IgD-negative memory B cell (primary cell): ENCODE results near the gene KRTAP9-6. TPM values are rescaled to one million over a fixed set of nuclear protein-coding genes. Genes with fewer than 3 reads are reported as not detected.
"Not testable (repeated sequence)": the region's sequence is repeated elsewhere in the genome, so short reads cannot be mapped to it uniquely, and the experiment has no call there.

Experiments used
- H3K27ac Mint-ChIP-seq, 3 donors: one replicate each; pipeline ENCODE4 v1.8.0; 2020 to 2022; ENCODE audit warnings: mild to moderate bottlenecking in 3 of 3, mixed read lengths in 3 of 3, moderate library complexity in 1 of 3
- H3K27me3 Mint-ChIP-seq: one replicate; pipeline ENCODE4 v1.8.0; 2021; ENCODE audit warnings: mixed read lengths
- H3K36me3 Mint-ChIP-seq: one replicate; pipeline ENCODE4 v1.8.0; 2020; ENCODE audit warnings: mild to moderate bottlenecking, mixed read lengths
- H3K4me1 Mint-ChIP-seq, 3 donors: one replicate each; pipeline ENCODE4 v1.8.0; 2020 to 2022; ENCODE audit warnings: mixed read lengths in 3 of 3, mild to moderate bottlenecking in 1 of 3
- H3K4me3 Mint-ChIP-seq, 4 donors: one replicate each; pipeline ENCODE4 v1.8.0; 2020 to 2022; ENCODE audit warnings: mild to moderate bottlenecking in 4 of 4, mixed read lengths in 4 of 4, moderate library complexity in 3 of 4
- H3K9me3 Mint-ChIP-seq, 3 donors: one replicate each; pipeline ENCODE4 v1.8.0; 2020 to 2021; ENCODE audit warnings: mixed read lengths in 3 of 3, mild to moderate bottlenecking in 1 of 3
- polyA plus RNA-seq: library from polyadenylated mRNA; unstranded; fragments of 300-500 nt; fragmentation: Illumina TruSeq; gene quantifications from one replicate; pipeline ENCODE4 v1.2.3, GENCODE V29; 2021

The KRTAP9-6 gene
- polyA plus RNA-seq, result not detected

DNA sequence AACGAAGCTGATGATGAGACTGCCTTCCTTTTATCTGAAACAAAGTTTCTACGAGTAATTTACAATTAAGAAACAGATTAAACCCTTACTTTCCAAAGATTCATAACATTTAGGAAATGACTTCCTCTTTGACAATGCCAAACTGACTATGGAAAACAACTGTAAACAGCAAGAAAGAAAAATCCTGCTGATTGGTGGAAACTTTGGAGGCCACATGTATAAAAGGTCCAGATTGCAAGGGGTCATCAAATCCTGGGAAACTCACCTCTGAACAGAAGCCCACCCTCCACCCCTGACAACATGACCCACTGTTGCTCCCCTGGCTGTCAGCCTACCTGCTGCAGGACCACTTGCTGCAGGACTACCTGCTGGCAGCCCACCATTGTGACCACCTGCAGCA lies at the start of gene KRTAP9-6:
Gene KRTAP9-6 (plus strand): TSS at position 301 of the 400 bp plus-strand sequence. CDS start 0 bp downstream, at position 301.
- Mint-ChIP-seq H3K36me3 (no peaks in the 10 kb centered on the region), H3K4me1 (no peaks in the 10 kb centered on the region), H3K27me3 (peaks cover 15% of the 10 kb centered on the region), H3K4me3 (no peak within 1 kb of the TSS), H3K9me3 (peaks cover 0 to 1% (median 0%) of the 10 kb centered on the region in 3 donors), H3K27ac (no peak within 1 kb of the TSS)

DNA sequence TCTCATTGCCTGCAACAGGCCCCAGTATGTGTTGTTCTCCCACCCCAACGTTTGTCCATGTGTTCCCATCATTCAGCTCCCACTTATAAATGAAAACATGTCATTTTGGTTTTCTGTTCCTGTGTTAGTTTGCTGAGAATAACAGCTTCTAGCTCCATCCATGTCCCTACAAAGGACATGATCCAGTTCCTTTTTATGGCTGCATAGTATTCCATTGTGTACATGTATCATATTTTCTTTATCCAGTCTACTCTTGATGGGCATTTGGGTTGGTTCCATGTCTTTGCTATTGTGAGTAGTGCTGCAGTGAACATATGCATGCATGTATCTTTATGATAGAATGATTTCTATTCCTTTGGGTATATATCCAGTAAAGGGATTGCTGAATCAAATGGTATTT lies 49.5 kb upstream of the KRTAP9-6 start:
- no peak overlapping the region for H3K4me3 Mint-ChIP-seq
- H3K27me3 Mint-ChIP-seq, result peaks cover 20% of the 10 kb centered on the region
- peaks cover 0 to 7% (median 0%) of the 10 kb centered on the region in 3 donors for H3K4me1 Mint-ChIP-seq
- no peaks in the 10 kb centered on the region for H3K36me3 Mint-ChIP-seq
- H3K9me3 Mint-ChIP-seq, result peaks cover 0 to 1% (median 0%) of the 10 kb centered on the region in 3 donors
- no peak overlapping the region for H3K27ac Mint-ChIP-seq

- H3K27me3 Mint-ChIP-seq, result peaks cover 11% of the 10 kb centered on the region
- H3K36me3 Mint-ChIP-seq, result no peaks in the 10 kb centered on the region
- H3K4me3 Mint-ChIP-seq, result no peak overlapping the region
- H3K27ac Mint-ChIP-seq, result no peak overlapping the region
- no peaks in the 10 kb centered on the region for H3K4me1 Mint-ChIP-seq
- H3K9me3 Mint-ChIP-seq, result no peaks in the 10 kb centered on the region
These were observed 41.4 kb upstream of the KRTAP9-6 start for GRCh38 chr17:41223821-41224220.

- Mint-ChIP-seq H3K27me3 (peaks cover 15% of the 10 kb centered on the region), H3K27ac (no peak overlapping the region), H3K4me1 (peaks cover 0 to 3% (median 0%) of the 10 kb centered on the region in 3 donors), H3K4me3 (no peak overlapping the region), H3K36me3 (no peaks in the 10 kb centered on the region), H3K9me3 (no peaks in the 10 kb centered on the region)
These were observed 39.1 kb upstream of the KRTAP9-6 start for GRCh38 chr17:41226051-41226450.

DNA sequence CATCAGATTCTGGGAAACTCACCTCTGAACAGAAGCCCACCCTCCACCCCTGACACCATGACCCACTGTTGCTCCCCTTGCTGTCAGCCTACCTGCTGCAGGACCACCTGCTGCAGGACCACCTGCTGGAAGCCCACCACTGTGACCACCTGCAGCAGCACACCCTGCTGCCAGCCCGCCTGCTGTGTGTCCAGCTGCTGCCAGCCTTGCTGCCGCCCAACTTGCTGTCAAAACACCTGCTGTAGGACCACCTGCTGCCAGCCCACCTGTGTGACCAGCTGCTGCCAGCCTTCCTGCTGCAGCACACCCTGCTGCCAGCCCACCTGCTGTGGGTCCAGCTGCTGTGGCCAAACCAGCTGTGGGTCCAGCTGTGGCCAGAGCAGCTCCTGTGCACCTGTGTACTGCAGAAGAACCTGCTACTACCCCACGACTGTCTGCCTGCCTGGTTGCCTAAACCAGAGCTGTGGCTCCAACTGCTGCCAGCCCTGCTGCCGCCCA lies 38.5 kb upstream of the KRTAP9-6 start, which contains the start of gene KRTAP9-2:
Gene KRTAP9-2 (plus strand): TSS at position 51 of the 498 bp plus-strand sequence. CDS start 7 bp downstream, at position 58.
- H3K4me3 Mint-ChIP-seq, H3K27ac Mint-ChIP-seq, H3K9me3 Mint-ChIP-seq, H3K36me3 Mint-ChIP-seq, H3K4me1 Mint-ChIP-seq: not testable (repeated sequence)
- H3K27me3 Mint-ChIP-seq, result peaks cover 15% of the 10 kb centered on the region

DNA sequence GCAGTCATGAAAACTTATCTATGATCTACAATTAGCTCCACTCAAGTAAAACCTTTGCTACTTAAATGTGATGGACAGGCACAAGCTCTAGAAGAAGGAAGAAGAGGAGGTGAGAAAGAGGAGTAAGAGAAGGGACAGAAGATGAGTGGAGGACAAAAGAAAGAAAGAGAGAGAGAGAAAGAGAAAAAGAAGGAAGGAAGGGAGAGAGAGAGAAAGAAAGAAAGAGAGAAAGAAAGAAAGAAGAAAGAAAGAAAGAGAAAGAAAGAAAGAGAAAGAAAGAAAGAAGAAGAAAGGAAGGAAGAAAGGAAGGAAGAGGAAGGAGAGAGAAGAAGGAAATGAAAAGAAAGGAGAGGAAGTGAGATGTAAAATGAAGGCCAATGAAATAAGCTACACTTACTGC lies 35.1 kb upstream of the KRTAP9-6 start:
- H3K27ac Mint-ChIP-seq, result no peak overlapping the region
- H3K4me3 Mint-ChIP-seq, result no peak overlapping the region
- peaks cover 0 to 4% (median 0%) of the 10 kb centered on the region in 3 donors for H3K4me1 Mint-ChIP-seq
- H3K36me3 Mint-ChIP-seq, result no peaks in the 10 kb centered on the region
- H3K27me3 Mint-ChIP-seq, result peaks cover 23% of the 10 kb centered on the region
- H3K9me3 Mint-ChIP-seq, result no peaks in the 10 kb centered on the region

DNA sequence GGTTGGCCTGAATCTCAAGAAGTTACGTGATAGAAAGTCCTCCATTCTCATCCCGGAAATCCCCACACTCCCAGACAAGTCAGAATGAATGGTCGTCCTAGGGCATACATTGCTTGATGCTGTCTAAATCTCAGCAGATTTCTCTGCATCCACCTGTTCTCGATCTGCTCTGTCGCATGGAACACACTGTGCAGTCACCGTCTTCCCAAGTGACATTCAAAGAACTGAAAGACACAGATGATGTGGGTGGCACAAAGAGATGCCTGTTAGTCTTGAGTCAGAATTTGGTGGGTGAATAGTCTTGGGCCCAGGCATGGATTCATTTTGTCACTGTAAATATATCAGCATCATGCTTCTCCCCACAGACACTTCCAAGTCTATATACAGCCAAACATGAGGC lies 33.4 kb upstream of the KRTAP9-6 start:
- Mint-ChIP-seq H3K9me3 (no peaks in the 10 kb centered on the region), H3K4me3 (no peak overlapping the region), H3K27me3 (peaks cover 25% of the 10 kb centered on the region), H3K4me1 (peaks cover 0 to 4% (median 0%) of the 10 kb centered on the region in 3 donors), H3K36me3 (no peaks in the 10 kb centered on the region), H3K27ac (no peak overlapping the region)

DNA sequence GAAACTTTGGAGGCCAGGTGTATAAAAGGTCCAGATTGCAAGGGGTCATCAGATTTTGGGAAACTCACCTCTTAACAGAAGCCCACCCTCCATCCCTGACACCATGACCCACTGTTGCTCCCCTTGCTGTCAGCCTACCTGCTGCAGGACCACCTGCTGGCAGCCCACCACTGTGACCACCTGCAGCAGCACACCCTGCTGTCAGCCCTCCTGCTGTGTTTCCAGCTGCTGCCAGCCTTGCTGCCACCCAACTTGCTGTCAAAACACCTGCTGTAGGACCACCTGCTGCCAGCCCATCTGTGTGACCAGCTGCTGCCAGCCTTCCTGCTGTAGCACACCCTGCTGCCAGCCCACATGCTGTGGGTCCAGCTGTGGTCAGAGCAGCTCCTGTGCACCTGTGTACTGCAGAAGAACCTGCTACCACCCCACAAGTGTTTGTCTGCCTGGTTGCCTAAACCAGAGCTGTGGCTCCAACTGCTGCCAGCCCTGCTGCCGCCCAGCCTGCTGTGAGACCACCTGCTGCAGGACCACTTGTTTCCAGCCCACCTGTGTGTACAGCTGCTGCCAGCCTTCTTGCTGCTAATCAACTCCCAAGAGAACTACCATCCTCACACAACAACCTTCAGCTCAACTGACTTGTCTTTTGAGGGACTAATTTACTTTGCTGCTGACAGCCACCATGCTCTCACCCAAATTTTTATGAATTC lies 32.6 kb upstream of the KRTAP9-6 start, which contains the start of gene KRTAP9-3:
Gene KRTAP9-3 (plus strand): TSS at position 51 of the 707 bp plus-strand sequence. CDS start 53 bp downstream, at position 104.
- H3K36me3 Mint-ChIP-seq, H3K4me1 Mint-ChIP-seq, H3K27ac Mint-ChIP-seq, H3K9me3 Mint-ChIP-seq, H3K4me3 Mint-ChIP-seq: not testable (repeated sequence)
- H3K27me3 Mint-ChIP-seq, result peaks cover 25% of the 10 kb centered on the region

DNA sequence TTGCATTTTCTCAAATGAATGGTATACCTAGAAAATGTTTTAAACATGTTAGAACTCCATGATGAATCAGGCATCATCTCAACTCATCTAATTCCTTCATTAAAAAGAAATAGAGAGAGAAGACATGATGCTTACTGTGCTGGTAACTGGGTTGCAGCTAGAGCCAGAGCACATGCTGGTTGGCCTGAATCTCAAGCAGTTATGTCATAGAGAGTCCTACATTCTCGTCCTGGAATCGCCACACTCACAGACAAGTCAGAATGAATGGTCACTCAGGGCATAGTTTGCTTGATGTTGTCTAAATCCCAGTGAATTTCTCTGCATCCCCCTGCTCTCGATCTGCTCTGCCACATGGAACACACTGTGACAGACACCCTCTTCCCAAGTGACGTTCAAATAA lies 28.1 kb upstream of the KRTAP9-6 start:
- H3K4me1 Mint-ChIP-seq, H3K9me3 Mint-ChIP-seq, H3K36me3 Mint-ChIP-seq, H3K4me3 Mint-ChIP-seq, H3K27ac Mint-ChIP-seq: not testable (repeated sequence)
- H3K27me3 Mint-ChIP-seq, result peaks cover 16% of the 10 kb centered on the region

GRCh38 chr17:41237949-41238437 lies 27.2 kb upstream of the KRTAP9-6 start, which contains the start of gene KRTAP9-8:
TSS of gene KRTAP9-8 (plus strand) at chr17:41237999. CDS start at chr17:41238052, 53 bp downstream.
- not testable (repeated sequence) for H3K36me3 Mint-ChIP-seq, H3K4me3 Mint-ChIP-seq, H3K9me3 Mint-ChIP-seq, H3K27ac Mint-ChIP-seq, H3K4me1 Mint-ChIP-seq
- peaks cover 15% of the 10 kb centered on the region for H3K27me3 Mint-ChIP-seq

DNA sequence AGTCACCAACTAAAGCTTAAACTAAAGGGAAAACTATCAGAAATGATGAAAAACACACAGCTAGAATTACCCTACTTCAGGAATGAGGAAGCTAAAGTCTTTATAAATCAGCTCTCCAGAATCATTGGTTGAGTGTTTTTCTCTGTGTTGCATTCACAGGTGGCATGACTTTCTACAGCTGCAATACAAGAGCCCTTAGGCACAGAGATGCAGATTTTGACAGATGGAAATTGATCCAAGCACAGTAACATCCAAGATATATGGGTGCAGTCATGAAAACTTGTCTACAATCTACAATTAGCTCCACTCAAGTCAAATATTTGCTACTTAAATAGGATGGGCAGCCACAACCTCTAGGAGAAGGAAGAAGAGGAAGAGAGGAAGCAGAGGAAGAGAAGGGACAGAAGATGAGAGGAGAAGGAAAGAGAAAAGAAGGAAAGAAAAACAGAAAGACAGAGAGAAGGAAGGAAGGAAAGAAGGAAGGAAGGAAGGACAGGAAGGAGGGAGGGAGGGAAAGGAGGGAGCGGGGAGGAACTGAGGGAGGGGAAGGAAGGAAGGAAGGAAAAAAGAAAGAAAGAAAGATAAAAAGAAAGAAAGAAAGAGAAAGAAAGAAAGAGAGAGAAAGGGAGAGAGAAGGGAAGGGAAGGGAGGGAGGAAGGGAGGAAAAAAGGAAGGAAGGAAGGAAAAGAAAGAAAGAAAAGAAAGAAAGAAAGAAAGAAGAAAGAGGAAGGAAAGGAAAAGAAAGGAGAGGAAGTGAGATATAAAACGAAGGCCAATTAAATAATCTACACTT lies 18.0 kb upstream of the KRTAP9-6 start:
- H3K27me3 Mint-ChIP-seq, H3K27ac Mint-ChIP-seq, H3K9me3 Mint-ChIP-seq, H3K4me1 Mint-ChIP-seq, H3K36me3 Mint-ChIP-seq, H3K4me3 Mint-ChIP-seq: not testable (repeated sequence)

- not testable (repeated sequence) for H3K4me1 Mint-ChIP-seq, H3K27me3 Mint-ChIP-seq, H3K36me3 Mint-ChIP-seq, H3K4me3 Mint-ChIP-seq, H3K9me3 Mint-ChIP-seq
- H3K27ac Mint-ChIP-seq, result peak within 1 kb of the TSS in 1 of 3 donors; percentile 10
These were observed 15.4 kb upstream of the KRTAP9-6 start, which contains the start of gene KRTAP9-4 for GRCh38 chr17:41249637-41250240. TSS of gene KRTAP9-4 (plus strand) at chr17:41249687. CDS start at chr17:41249721, 34 bp downstream.

GRCh38 chr17:41251261-41251660 lies 13.9 kb upstream of the KRTAP9-6 start:
- H3K4me1 Mint-ChIP-seq, result peaks cover 0 to 11% (median 0%) of the 10 kb centered on the region in 3 donors
- H3K36me3 Mint-ChIP-seq, result peaks cover 2% of the 10 kb centered on the region
- no peaks in the 10 kb centered on the region for H3K9me3 Mint-ChIP-seq
- H3K4me3 Mint-ChIP-seq, result no peak overlapping the region
- H3K27ac Mint-ChIP-seq, result no peak overlapping the region
- peaks cover 14% of the 10 kb centered on the region for H3K27me3 Mint-ChIP-seq

GRCh38 chr17:41254861-41255260 lies 10.3 kb upstream of the KRTAP9-6 start:
- H3K27ac Mint-ChIP-seq, result no peak overlapping the region
- H3K9me3 Mint-ChIP-seq, result no peaks in the 10 kb centered on the region
- no peak overlapping the region for H3K4me3 Mint-ChIP-seq
- H3K36me3 Mint-ChIP-seq, result no peaks in the 10 kb centered on the region
- peaks cover 0 to 11% (median 0%) of the 10 kb centered on the region in 3 donors for H3K4me1 Mint-ChIP-seq
- H3K27me3 Mint-ChIP-seq, result peaks cover 19% of the 10 kb centered on the region
